GM19397 (cell line): ENCODE results near the gene PHACTR1.

Experiments used
- ATAC-seq: cut with Tn5 transposase; IDR thresholded peaks from one replicate; pipeline ENCODE4 v1.9.1; 2021; ENCODE audit warnings: mild to moderate bottlenecking, moderate library complexity; ENCODE audit not compliant: unreplicated experiment

PHACTR1 gene

GRCh38 chr6:13273202-13273930 is 556.8 kb downstream of the PHACTR1 start:
- ATAC-seq = no peak

- no peak for ATAC-seq
Measured at GRCh38 chr6:13273931-13274706, 557.6 kb downstream of the PHACTR1 start.

DNA sequence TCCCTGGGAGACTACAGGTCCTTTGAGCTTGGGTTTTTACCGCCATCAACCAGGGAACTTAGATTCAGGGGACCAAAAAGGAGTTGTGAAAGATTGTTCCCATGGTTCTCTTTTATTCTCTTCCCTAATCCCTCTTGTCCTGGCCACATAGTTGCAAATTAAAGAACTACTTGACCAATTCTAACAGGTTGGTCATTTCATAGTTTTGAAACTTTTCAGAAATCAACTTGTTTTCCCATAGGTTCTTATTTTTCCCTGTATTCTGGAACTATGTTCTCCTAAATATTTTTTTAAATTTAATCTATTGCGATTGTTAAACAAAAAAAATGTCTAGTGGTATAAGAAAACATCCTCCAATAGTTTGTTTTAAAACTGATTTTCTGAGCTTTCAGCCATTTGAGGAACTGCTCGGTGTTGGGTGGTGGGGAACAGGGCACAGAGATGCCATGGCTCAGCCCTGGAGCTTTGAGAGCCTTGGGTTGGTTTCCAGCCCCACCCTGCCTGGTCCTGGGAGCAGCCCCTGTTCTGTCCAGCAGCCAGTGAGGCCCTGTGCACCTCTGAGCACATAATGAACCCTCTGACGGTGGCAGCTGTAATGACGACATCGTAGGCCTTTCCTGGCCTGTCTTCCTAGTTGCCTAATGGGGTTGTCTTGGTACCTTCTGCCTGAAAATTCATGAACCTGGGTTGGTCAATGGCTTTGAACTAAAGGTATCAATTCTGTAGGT is 558.3 kb downstream of the PHACTR1 start:
- no peak for ATAC-seq

DNA sequence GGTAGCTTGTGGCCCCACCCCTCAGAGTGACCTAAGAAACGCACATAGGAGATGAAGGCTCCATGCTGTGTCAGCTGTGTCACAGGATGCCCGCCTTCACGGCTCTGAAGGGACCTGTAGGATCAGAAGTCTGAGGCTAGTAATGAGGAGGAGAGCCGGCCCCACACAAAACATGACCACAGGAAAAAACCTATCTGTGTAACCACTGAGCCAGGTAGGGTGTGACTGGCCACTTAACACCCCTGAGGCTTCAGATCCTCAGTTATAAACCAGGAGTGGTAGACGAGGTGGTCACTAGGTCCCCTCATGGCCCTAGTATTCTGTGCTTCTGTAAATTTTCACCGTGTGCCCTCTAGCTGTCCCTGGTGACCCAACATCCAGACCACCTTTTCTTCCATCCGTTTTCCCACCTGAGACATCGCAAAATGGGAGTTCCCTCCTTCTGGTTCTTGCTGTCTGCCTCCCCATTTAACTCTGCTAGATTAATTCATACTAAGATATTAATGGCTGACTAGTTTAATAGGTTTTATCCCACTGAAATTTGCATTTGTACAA is 558.9 kb downstream of the PHACTR1 start:
- no peak for ATAC-seq

DNA sequence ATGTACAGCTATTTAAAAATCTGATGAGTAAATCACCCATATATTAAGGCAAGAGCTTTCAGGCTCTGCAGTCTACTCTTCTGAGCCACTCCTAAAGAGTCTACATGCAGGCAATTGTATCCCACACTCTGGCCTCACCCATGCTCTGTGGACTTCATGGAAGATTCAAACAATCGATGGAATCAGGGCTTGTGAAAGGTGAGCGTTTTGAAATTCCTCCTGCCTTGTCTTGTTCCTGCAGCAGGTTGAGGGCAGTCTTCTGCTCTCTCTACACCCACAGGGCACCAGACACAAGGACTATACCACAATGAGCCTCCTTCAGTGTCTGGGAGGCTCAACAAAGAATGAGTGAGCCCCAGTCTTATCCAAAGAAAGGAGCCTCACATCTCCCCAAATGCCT is 560.7 kb downstream of the PHACTR1 start:
- ATAC-seq = no peak

- ATAC-seq = no peak
Measured at GRCh38 chr6:13278164-13278563, 561.6 kb downstream of the PHACTR1 start.

- no peak for ATAC-seq
Measured at GRCh38 chr6:13278991-13279390, 562.4 kb downstream of the PHACTR1 start.

- no peak for ATAC-seq
Measured at GRCh38 chr6:13280254-13280653, 563.7 kb downstream of the PHACTR1 start.

DNA sequence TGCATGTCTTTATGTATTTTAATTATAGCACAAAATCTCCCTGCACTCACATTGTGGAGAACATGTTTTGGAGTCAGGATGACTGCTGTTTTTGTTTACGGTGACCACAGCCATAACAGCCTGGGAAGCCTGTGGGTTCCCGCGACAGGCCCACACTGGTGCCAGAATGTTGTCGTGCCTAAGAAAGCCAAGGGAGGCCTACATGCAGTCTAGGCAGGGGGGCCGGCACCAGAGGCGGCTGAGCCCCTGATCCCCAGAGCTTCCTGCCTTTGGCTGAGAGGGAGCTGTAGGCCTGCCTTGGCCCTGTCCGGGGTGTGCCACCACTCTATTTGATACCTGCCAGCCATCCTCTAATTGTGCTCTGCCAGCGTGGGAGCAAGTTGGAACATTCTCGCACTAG is 565.1 kb downstream of the PHACTR1 start:
- ATAC-seq = no peak

DNA sequence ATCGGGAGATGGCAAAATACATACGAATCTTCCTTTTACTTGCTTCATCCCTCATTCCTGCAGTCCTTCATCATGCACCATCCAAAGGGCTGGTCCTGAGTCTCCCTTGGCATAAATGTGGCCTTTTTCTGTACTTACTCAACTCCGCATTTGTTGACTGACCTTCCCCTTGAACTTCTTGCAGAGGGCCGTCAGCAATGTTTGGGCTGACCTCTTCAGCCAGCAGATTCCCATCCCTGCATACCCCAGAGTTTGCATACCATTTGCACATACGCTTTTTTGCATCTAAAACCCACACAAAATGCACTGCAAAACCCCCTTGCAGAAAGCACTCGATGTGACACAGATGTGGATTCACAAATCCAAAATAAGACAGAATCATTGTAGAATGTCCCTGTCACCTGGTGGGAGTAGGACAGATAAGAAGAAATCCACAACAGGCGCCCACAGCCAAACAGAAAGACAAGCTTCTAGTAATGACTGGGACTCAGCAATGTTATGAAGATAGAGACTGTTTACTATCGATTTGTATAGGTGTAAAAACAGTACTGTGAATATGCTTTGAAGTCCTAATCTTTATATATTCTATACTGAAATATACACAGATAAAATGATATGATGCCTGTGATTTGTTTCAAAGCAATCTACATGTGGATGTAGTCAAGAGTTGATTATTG is 566.0 kb downstream of the PHACTR1 start:
- ATAC-seq = no peak

DNA sequence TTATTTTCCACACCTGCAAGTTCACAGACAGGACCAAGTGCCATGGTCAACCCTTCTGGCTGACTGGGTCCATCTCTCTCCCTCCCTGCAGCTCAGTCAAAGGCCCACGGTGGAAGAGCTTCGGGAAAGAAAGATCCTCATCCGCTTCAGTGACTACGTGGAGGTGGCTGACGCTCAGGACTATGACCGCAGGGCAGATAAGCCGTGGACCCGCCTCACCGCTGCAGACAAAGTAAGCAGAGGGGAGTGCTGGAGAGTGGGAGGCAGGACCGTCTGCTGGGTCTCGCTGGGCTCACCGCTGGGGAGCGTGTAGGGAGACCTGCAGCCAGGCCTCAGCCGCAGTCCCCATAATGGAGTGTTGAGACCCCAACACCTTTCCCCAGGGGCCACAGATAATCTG is 566.8 kb downstream of the PHACTR1 start:
- no peak for ATAC-seq

DNA sequence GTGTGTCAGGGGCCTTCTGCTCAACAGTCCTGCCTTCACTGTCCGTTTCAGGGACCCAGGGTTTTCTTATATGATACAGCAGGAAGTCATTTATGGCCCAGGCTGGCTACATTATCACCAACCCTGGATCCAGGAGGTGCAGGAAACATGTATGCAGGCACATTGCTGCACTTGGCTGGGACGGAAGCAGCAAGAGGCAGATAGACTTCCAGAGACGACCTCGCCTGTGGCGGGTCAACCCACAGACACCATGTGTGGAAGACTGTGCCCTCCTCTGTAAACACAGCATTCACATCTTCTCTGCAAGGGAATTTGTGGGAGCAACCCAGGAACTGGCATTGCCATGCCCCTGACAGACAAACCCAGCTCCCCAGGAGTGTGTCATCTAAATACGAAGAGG is 568.1 kb downstream of the PHACTR1 start:
- ATAC-seq = no peak

- ATAC-seq = no peak
Measured at GRCh38 chr6:13285705-13286104, 569.1 kb downstream of the PHACTR1 start.

- no peak for ATAC-seq
Measured at GRCh38 chr6:13286181-13286580, 569.6 kb downstream of the PHACTR1 start.

GRCh38 chr6:13287104-13287503 is 570.5 kb downstream of the PHACTR1 start:
- no peak for ATAC-seq

GRCh38 chr6:13288481-13288880 is 571.9 kb downstream of the PHACTR1 start:
- no peak for ATAC-seq

GRCh38 chr6:13288969-13289391 is 572.4 kb downstream of the PHACTR1 start:
- no peak for ATAC-seq

GRCh38 chr6:13289789-13290318 is 573.3 kb downstream of the PHACTR1 start:
- no peak for ATAC-seq

DNA sequence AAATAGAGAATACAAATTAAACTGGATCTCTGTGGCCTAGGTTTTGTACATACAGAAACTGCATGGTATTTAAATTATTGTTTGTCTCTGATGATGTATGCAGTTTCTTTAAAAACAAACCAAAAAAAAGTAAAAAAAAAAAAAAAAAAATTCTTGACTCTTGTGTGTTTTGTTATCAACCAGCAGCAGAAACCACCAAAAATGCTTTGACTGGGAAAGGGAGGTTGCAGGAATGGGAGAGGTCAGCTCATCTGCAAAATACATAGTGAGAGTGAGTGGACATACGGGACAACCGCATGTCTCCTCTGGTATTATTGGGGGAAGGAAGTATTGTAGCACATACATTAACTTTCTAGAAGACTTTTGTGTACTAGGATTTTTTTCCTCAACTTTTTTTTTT is 573.8 kb downstream of the PHACTR1 start:
- ATAC-seq = no peak

GRCh38 chr6:13292774-13293173 is 576.2 kb downstream of the PHACTR1 start:
- no peak for ATAC-seq
